Glutamatergic neuron (in vitro differentiated cells): ENCODE results near the gene GFY. TPM values are rescaled to one million over a fixed set of nuclear protein-coding genes. Genes with fewer than 3 reads are reported as not detected.

Experiments
- DNase-seq: peaks from one replicate; pipeline ENCODE4 v3.0.0; 2022
- H3K27ac Mint-ChIP-seq: one replicate; pipeline ENCODE4 v1.8.0; 2020; ENCODE audit warnings: mild to moderate bottlenecking, mixed read lengths, inconsistent platforms; ENCODE audit not compliant: unreplicated experiment
- H3K27me3 Mint-ChIP-seq: one replicate; pipeline ENCODE4 v1.8.0; 2020; ENCODE audit warnings: mild to moderate bottlenecking, moderate library complexity, mixed read lengths, inconsistent platforms; ENCODE audit not compliant: unreplicated experiment
- H3K36me3 Mint-ChIP-seq: one replicate; pipeline ENCODE4 v1.8.0; 2020; ENCODE audit warnings: mild to moderate bottlenecking, mixed read lengths, inconsistent platforms; ENCODE audit not compliant: unreplicated experiment
- H3K4me1 Mint-ChIP-seq: one replicate; pipeline ENCODE4 v1.8.0; 2020; ENCODE audit warnings: mild to moderate bottlenecking, low read depth, mixed read lengths, inconsistent platforms; ENCODE audit not compliant: unreplicated experiment
- H3K4me3 Mint-ChIP-seq: one replicate; pipeline ENCODE4 v1.8.0; 2020; ENCODE audit warnings: mild to moderate bottlenecking, mixed read lengths, inconsistent platforms; ENCODE audit not compliant: unreplicated experiment
- H3K9me3 Mint-ChIP-seq: one replicate; pipeline ENCODE4 v1.8.0; 2020; ENCODE audit warnings: mild to moderate bottlenecking, moderate library complexity, mixed read lengths, inconsistent platforms; ENCODE audit not compliant: unreplicated experiment
- CTCF ChIP-seq: fragments of 200-600 bp; sonication (generic); IDR thresholded peaks from one replicate; pipeline ENCODE4 v1.5.0; 2021; ENCODE audit not compliant: partially characterized antibody, unreplicated experiment
- total RNA-seq: library from RNA; stranded (reverse); fragmentation: NEBNext Ultra II Directional; extraction: Animal tissue kit (Norgen Biotek cat#: 25700); gene quantifications from one replicate; pipeline ENCODE4 v1.2.1, GENCODE V29; 2021; ENCODE audit not compliant: unreplicated experiment

The GFY gene
- total RNA-seq, 1 donor from 2014 or later = 0.88 TPM

GRCh38 chr19:49473868-49474541 lies 48.8 kb downstream of the GFY start, which contains the start of gene FLT3LG:
TSS of gene FLT3LG (plus strand) at chr19:49474215. CDS start at chr19:49474640, 425 bp downstream.
- no peaks in the 10 kb centered on the region for H3K36me3 Mint-ChIP-seq

DNA sequence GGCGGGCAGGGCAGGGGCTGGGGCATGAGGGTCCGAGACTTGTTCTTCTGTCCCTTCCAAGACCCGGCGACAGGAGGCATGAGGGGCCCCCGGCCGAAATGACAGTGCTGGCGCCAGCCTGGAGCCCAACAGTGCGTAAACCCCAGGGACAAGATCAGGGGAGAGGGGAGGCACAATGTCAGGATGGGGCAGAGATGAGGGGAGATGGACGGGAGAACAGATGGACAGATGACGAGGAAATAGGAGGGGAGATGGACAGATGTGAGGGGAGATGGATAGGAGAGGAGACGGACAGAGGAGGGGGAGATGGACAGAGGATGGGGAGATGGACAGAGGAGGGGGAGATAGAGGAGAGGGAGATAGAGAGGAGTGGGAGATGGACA lies 49.3 kb downstream of the GFY start:
- DNase-seq = peak; percentile 48
- TF ChIP-seq CTCF = no peak
- peak overlapping the region; percentile 94 for H3K27ac Mint-ChIP-seq
- peaks cover 9% of the 10 kb centered on the region for H3K27me3 Mint-ChIP-seq
- no peaks in the 10 kb centered on the region for H3K36me3 Mint-ChIP-seq
- peak overlapping the region; percentile 65 for H3K4me3 Mint-ChIP-seq
- peaks cover 3% of the 10 kb centered on the region for H3K9me3 Mint-ChIP-seq
- peaks cover 7% of the 10 kb centered on the region for H3K4me1 Mint-ChIP-seq

More at GRCh38 chr19:49473868-49474541, 48.8 kb downstream of the GFY start, which contains the start of gene FLT3LG:
- peak within 1 kb of the TSS; percentile 65 for H3K4me3 Mint-ChIP-seq
- peak; percentile 67 for DNase-seq
- peaks cover 9% of the 10 kb centered on the region for H3K4me1 Mint-ChIP-seq
- peaks cover 3% of the 10 kb centered on the region for H3K9me3 Mint-ChIP-seq
- H3K27ac Mint-ChIP-seq = peak within 1 kb of the TSS; percentile 94
- peak; percentile 98 for TF ChIP-seq CTCF
- peaks cover 9% of the 10 kb centered on the region for H3K27me3 Mint-ChIP-seq

DNA sequence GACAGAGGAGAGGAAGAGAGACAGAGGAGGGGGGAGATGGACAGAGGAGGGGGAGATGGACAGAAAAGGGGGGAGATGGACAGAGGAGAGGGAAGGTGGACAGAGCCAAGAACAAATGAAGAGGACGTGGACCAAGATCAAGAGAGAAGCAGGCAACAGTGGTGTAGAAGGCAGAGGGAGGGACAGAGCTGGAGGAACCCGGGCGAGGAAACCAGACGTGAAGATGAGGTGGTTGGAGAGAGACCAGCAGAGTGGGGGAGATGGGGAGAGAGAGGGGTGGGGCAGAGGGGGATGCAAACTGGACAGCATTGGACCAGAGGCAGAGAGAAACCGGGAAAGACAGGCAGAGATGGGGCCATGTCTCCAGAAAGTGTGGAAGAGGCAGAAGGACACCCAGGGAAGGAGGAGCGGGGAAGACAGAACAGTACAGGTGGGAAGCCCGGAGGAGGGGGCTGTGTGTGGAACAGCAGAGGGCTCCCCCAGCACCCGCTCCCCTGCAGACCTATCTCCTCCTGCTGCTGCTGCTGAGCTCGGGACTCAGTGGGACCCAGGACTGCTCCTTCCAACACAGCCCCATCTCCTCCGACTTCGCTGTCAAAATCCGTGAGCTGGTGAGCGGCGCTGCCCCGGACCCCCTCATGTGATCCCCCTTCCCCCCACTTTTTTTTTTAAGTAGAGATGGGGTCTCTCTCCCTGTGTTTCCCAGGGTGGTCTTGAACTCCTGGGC lies 50.2 kb downstream of the GFY start:
- no peak for DNase-seq
- Mint-ChIP-seq H3K4me1 (peaks cover 7% of the 10 kb centered on the region), H3K27ac (peak overlapping the region; percentile 94), H3K36me3 (no peaks in the 10 kb centered on the region), H3K27me3 (peaks cover 6% of the 10 kb centered on the region), H3K4me3 (peak overlapping the region; percentile 65), H3K9me3 (peaks cover 3% of the 10 kb centered on the region)
- no peak for TF ChIP-seq CTCF

DNA sequence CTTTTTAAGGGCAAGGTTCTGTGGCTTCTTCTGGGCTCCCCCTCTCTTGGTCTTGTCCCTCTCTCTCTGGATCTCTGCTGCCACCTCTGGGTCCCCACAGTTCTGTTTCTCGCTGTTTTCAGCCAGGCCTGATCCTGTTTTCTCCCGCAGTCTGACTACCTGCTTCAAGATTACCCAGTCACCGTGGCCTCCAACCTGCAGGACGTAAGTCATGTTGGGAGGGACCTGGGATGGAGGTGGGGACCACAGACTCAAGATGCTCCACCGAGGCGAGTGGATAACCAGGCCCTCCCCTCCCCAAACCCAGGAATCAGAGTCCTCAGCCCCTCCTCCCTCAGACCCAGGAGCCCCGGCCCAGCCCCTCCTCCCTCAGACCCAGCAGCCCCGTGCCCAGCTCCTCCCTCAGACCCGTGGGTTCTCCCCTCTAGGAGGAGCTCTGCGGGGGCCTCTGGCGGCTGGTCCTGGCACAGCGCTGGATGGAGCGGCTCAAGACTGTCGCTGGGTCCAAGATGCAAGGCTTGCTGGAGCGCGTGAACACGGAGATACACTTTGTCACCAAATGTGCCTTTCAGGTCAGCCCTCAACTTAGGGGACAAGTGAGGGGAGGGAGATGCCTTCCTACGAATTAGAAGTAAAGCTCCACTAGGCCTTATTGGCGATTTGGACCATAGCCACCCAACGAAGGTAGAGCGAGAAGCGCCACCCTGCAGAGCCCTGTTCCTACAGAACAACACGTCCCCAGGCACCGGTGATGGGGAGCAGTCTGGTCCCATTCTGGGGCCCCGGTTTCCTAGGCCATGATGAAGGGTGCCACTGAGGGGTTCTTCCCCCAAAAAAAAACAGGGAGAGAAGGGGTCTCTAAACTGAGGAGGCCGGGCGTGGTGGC lies 51.0 kb downstream of the GFY start:
- peak overlapping the region; percentile 73 for H3K27ac Mint-ChIP-seq
- H3K9me3 Mint-ChIP-seq = peaks cover 3% of the 10 kb centered on the region
- DNase-seq = peak; percentile 92
- H3K27me3 Mint-ChIP-seq = peaks cover 6% of the 10 kb centered on the region
- H3K4me1 Mint-ChIP-seq = peaks cover 4% of the 10 kb centered on the region
- H3K36me3 Mint-ChIP-seq = no peaks in the 10 kb centered on the region
- peak; percentile 53 for TF ChIP-seq CTCF
- peak overlapping the region; percentile 48 for H3K4me3 Mint-ChIP-seq

Other genes starting within 250 kb of the GFY start
- gene SLC6A16, start 100.2 kb upstream of the GFY start, total RNA-seq = 6.6 TPM
- gene CD37, start 90.0 kb upstream of the GFY start, total RNA-seq = not detected
- 140 TPM for gene TEAD2, start 63.0 kb upstream of the GFY start, total RNA-seq
- gene DKKL1, start 61.5 kb upstream of the GFY start, total RNA-seq = 2.8 TPM
- gene KASH5, start 37.1 kb upstream of the GFY start, total RNA-seq = 0.49 TPM
- gene PTH2, start 1.9 kb upstream of the GFY start, total RNA-seq = 2.5 TPM
- gene SLC17A7, start 16.1 kb downstream of the GFY start, total RNA-seq = 188 TPM
- gene PIH1D1, start 26.4 kb downstream of the GFY start, total RNA-seq = 104 TPM
- 28.6 TPM for gene ALDH16A1, start 27.8 kb downstream of the GFY start, total RNA-seq
- 13.1 TPM for gene FLT3LG, start 48.8 kb downstream of the GFY start, total RNA-seq
- 1,648 TPM for gene RPL13A, start 62.2 kb downstream of the GFY start, total RNA-seq
- gene RPS11, start 71.0 kb downstream of the GFY start, total RNA-seq = 1,862 TPM
- 8.9 TPM for gene FCGRT, start 87.3 kb downstream of the GFY start, total RNA-seq
- gene RCN3, start 102.6 kb downstream of the GFY start, total RNA-seq = 2.5 TPM
- 94.4 TPM for gene NOSIP, start 155.2 kb downstream of the GFY start, total RNA-seq
- 0.29 TPM for gene PRRG2, start 155.9 kb downstream of the GFY start, total RNA-seq
- gene PRR12, start 165.8 kb downstream of the GFY start, total RNA-seq = 39.2 TPM
- gene RRAS, start 214.8 kb downstream of the GFY start, total RNA-seq = 4.7 TPM
- gene SCAF1, start 216.8 kb downstream of the GFY start, total RNA-seq = 84.4 TPM
- gene IRF3, start 240.5 kb downstream of the GFY start, total RNA-seq = 40.1 TPM
- gene BCL2L12, start 240.5 kb downstream of the GFY start, total RNA-seq = 7.5 TPM